Adrenal gland (tissue), 5 donors: ENCODE measurements around the gene GAS2L2.

Source experiments
- CTCF ChIP-seq, 6 experiments: fragments of 450-650 bp in 4 of 6; fragments of 200-600 bp in 2 of 6; sonication (generic) in 1 of 6; IDR thresholded peaks; 1 replicate in 5 of 6; 2 replicates in 1 of 6; pipeline versions ENCODE4 v1.5.1 to v1.8.0; 2016 to 2021; ENCODE audit warnings: antibody characterized with exemption in 6 of 6, mild to moderate bottlenecking in 2 of 6, moderate library complexity in 1 of 6
- POLR2A ChIP-seq, 2 donors: fragments of 450-650 bp; IDR thresholded peaks; one replicate each; pipeline ENCODE4 v1.6.1; 2017; ENCODE audit warnings: antibody characterized with exemption in 2 of 2, mild to moderate bottlenecking in 2 of 2, moderate library complexity in 1 of 2
- donor health status: DM: no; HTN: no; CAD: no.

- no peak for TF ChIP-seq CTCF (IDR thresholded peaks at IDR 0.05)
- no peak for TF ChIP-seq POLR2A (IDR thresholded peaks at IDR 0.05)
Observed at GRCh38 chr17:35761601-35762000, 8.6 kb upstream of the GAS2L2 start.
